GM12872 (cell line): ENCODE results near the gene NACAD.

Experiments
- TF ChIP-seq, protein P1 (sequence below): IDR thresholded peaks from 3 replicates; pipeline ENCODE4 v1.5.1; 2011; ENCODE audit warnings: low read depth, mild to moderate bottlenecking, low read length, moderate library complexity; ENCODE audit not compliant: insufficient read depth

The NACAD gene

DNA sequence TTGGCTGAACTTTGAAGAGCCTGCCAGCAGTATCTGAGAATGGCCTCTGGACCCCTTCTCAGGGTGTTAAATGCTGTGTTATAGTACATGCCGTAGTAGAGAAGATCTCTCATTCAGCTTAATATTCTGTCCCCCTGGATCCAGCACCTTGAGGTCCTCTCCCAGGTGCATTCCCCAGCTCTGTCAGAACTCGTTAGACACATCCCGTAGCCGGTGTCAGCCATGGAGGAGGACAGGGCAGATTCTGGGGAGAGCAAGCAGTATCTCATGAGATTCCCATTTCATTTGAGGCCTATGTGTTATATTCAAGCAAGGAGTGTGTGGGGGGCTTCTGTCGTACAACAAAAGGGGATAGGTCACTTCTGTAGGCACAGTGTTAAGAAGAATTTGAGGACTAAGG is 34.8 kb downstream of the NACAD start:
- TF ChIP-seq, protein P1, sequence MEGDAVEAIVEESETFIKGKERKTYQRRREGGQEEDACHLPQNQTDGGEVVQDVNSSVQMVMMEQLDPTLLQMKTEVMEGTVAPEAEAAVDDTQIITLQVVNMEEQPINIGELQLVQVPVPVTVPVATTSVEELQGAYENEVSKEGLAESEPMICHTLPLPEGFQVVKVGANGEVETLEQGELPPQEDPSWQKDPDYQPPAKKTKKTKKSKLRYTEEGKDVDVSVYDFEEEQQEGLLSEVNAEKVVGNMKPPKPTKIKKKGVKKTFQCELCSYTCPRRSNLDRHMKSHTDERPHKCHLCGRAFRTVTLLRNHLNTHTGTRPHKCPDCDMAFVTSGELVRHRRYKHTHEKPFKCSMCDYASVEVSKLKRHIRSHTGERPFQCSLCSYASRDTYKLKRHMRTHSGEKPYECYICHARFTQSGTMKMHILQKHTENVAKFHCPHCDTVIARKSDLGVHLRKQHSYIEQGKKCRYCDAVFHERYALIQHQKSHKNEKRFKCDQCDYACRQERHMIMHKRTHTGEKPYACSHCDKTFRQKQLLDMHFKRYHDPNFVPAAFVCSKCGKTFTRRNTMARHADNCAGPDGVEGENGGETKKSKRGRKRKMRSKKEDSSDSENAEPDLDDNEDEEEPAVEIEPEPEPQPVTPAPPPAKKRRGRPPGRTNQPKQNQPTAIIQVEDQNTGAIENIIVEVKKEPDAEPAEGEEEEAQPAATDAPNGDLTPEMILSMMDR: no peak

DNA sequence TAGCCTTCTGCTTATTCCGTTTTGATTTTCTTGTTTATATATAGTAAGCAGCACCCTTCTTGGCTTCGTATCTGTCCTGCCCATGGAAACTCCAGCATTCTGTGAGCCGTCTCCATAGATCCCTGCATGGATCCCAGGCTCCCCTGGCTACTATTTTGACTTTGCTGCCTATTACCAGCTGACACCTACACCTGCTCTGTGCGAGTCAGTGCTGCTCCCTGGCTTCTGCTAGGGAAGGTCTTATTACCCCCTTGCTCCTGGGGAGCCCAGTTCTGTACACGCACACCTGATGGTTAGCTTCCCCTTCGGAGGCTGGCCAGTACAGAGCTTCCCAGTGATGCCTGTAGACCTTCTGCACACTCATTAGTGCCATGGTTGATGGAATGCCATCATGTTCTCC is 35.4 kb downstream of the NACAD start:
- TF ChIP-seq, protein P1: no peak

- TF ChIP-seq, protein P1: no peak
Observed at GRCh38 chr7:45052011-45052410, 36.8 kb downstream of the NACAD start.

DNA sequence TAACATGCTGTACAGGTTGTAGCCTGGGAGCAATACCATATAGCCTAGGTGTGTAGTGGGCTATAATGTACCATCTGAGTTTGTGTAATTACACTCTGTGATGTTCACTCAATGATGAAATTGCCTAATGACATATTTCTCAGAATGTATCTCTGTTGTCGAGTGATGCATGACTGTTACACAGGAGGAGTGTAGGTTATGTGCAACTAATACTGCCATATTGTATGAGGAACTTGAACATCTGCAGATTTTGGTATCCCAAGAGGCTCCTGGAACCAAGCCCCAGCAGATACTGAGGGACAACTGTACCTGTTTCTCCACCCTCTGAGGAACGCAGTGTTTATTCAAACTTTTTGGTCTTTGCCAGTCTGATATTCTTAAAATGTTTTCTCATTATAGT is 38.6 kb downstream of the NACAD start:
- TF ChIP-seq, protein P1: no peak

DNA sequence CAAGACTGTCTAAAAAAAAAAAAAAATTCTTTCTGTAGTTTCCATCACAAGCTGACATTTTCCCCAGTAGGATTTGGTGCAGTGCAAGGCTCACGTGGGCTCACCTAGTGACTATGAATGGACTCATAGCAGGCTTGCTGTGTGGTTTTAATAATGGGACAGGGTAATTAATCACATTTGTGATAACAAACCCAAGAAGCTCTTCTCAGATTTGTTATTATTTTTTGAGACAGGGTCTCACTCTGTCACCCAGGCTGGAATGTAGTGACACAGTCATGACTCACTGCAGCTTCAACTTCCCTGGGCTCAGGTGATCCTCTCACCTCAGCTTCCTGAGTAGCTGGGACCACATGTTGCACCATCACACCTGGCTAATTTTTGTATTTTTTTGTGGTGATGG is 40.0 kb downstream of the NACAD start:
- TF ChIP-seq, protein P1: no peak

- TF ChIP-seq, protein P1: no peak
Observed at GRCh38 chr7:45044338-45044737, 44.4 kb downstream of the NACAD start.

- TF ChIP-seq, protein P1: no peak
Observed at GRCh38 chr7:45039106-45039505, 49.7 kb downstream of the NACAD start.

DNA sequence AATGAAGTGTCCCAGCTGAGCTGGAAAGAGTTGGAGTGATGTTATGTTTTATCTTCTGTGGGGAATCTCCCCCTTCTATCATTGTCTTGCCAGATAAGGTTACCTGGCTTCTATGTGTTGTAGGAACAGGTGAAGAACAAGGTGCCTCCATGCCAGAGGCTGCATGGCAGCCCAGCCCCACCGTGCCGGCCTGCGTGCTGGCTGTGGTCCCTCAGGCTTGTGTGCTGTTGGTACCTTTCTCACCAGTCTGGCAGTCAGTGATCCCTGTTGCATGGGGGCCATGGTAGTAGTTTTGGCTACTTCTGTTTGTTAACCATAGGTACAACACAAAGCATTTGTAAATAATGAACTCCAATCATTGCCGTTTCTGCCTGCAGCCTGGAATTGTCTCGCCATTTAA is 50.9 kb downstream of the NACAD start:
- TF ChIP-seq, protein P1: no peak
